Naive B cell (primary cell): ENCODE data around the gene CAPN14. TPM values are rescaled to one million over a fixed set of nuclear protein-coding genes. Genes with fewer than 3 reads are reported as not detected.

ENCODE experiments used
- ATAC-seq, 2 donors: fragments of 150-1000 bp; cut with Tn5 transposase; 2 replicates each; pipeline ENCODE4 v1.10.0; 2021; ENCODE audit warnings: low read depth in 2 of 2, mild to moderate bottlenecking in 2 of 2, moderate library complexity in 2 of 2
- DNase-seq: peaks from one replicate; pipeline ENCODE4 v3.0.0; 2022
- H3K27ac Mint-ChIP-seq, 6 donors: one replicate each; pipeline ENCODE4 v1.8.0; 2020 to 2022; ENCODE audit warnings: mild to moderate bottlenecking in 6 of 6, mixed read lengths in 6 of 6, moderate library complexity in 5 of 6, inconsistent platforms in 2 of 6
- H3K27me3 Mint-ChIP-seq, 3 donors: one replicate each; pipeline ENCODE4 v1.8.0; 2021 to 2022; ENCODE audit warnings: mixed read lengths in 3 of 3, mild to moderate bottlenecking in 1 of 3
- H3K36me3 Mint-ChIP-seq, 2 donors: one replicate each; pipeline ENCODE4 v1.8.0; 2020 to 2022; ENCODE audit warnings: mixed read lengths in 2 of 2, inconsistent platforms in 1 of 2, mild to moderate bottlenecking in 1 of 2
- H3K4me1 Mint-ChIP-seq, 3 donors: one replicate each; pipeline ENCODE4 v1.8.0; 2020 to 2022; ENCODE audit warnings: mixed read lengths in 3 of 3, inconsistent platforms in 1 of 3, mild to moderate bottlenecking in 1 of 3, moderate library complexity in 1 of 3
- H3K4me3 Mint-ChIP-seq, 8 donors: one replicate each; pipeline ENCODE4 v1.8.0; 2020 to 2022; ENCODE audit warnings: mild to moderate bottlenecking in 8 of 8, mixed read lengths in 8 of 8, moderate library complexity in 8 of 8, inconsistent platforms in 2 of 8
- H3K9me3 Mint-ChIP-seq, 7 donors: one replicate each; pipeline ENCODE4 v1.8.0; 2020 to 2022; ENCODE audit warnings: mixed read lengths in 7 of 7, mild to moderate bottlenecking in 5 of 7, inconsistent platforms in 2 of 7, moderate library complexity in 1 of 7
- polyA plus RNA-seq, 6 donors: library from polyadenylated mRNA; unstranded; fragments of 300-500 nt; fragmentation: Illumina TruSeq; gene quantifications; one replicate each; pipeline ENCODE4 v1.2.3, GENCODE V29; 2021; ENCODE audit warnings: low read depth in 6 of 6

CAPN14 gene
- polyA plus RNA-seq, 6 donors from 2014 or later = 0.30 to 1.3 (median 1.1) TPM; not detected in 1

DNA sequence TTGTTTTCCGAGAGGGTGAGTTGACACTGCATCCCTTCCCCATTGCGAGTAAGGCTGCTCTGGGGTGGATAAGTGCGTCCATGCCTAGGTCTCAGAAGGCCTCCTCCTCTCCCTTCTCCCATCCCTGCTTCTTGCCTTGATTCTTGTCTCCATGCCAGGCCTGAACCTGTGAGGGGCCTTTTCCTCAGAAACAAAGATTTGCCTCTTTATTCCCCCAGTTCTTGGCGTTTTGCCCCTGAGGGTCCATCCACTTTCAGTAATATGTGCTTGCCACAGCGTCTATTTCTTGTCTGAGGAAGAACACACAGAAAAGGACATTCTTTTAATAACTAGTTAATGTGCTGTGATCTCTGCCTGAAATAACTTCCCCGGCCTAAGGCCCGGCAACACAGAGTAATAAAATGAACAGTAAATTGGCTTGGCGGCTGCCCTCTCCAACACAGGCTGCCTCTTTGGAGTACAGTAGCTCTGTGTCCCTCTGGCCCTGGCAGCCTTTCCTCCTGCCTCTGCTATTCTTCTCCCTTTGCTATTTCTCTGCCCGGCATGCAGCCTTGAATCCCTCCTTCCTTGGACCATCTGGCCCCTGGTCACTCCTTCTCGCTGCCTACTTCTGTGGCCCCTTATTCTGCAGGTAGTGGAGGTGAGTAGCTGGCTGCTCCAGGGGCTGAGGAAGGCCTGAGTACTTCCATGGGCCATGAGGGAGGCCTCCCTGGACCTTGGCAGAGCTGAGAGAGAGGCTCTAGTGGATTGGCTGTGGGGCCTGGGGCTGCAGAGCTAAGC, 21.0 kb upstream of the CAPN14 start:
- no peaks in the 10 kb centered on the region for H3K36me3 Mint-ChIP-seq
- no peaks in the 10 kb centered on the region for H3K27me3 Mint-ChIP-seq
- H3K27ac Mint-ChIP-seq = peak overlapping the region in 3 of 6 donors; percentile 43 to 88 (median 54)
- H3K4me1 Mint-ChIP-seq = peaks cover 40 to 70% (median 59%) of the 10 kb centered on the region in 3 donors
- no peak for DNase-seq
- no peak for ATAC-seq
- no peaks in the 10 kb centered on the region for H3K9me3 Mint-ChIP-seq
- H3K4me3 Mint-ChIP-seq = peak overlapping the region in 2 of 8 donors; percentile 36 to 40

GRCh38 chr2:31237348-31238017, 20.2 kb upstream of the CAPN14 start:
- Mint-ChIP-seq H3K36me3 (no peaks in the 10 kb centered on the region), H3K4me1 (peaks cover 48 to 77% (median 67%) of the 10 kb centered on the region in 3 donors), H3K9me3 (no peaks in the 10 kb centered on the region), H3K27ac (peak overlapping the region in 2 of 6 donors; percentile 3 to 54), H3K4me3 (no peak overlapping the region), H3K27me3 (no peaks in the 10 kb centered on the region)
- DNase-seq = no peak
- ATAC-seq = no peak

- no peak for DNase-seq
- ATAC-seq = no peak
- Mint-ChIP-seq H3K4me3 (peak overlapping the region in 7 of 8 donors; percentile 24 to 91 (median 56)), H3K4me1 (peaks cover 53 to 69% (median 66%) of the 10 kb centered on the region in 3 donors), H3K9me3 (no peaks in the 10 kb centered on the region), H3K27ac (peak overlapping the region in 3 of 6 donors; percentile 34 to 66 (median 44)), H3K36me3 (no peaks in the 10 kb centered on the region), H3K27me3 (no peaks in the 10 kb centered on the region)
Observed at GRCh38 chr2:31236433-31237205, 19.3 kb upstream of the CAPN14 start.

DNA sequence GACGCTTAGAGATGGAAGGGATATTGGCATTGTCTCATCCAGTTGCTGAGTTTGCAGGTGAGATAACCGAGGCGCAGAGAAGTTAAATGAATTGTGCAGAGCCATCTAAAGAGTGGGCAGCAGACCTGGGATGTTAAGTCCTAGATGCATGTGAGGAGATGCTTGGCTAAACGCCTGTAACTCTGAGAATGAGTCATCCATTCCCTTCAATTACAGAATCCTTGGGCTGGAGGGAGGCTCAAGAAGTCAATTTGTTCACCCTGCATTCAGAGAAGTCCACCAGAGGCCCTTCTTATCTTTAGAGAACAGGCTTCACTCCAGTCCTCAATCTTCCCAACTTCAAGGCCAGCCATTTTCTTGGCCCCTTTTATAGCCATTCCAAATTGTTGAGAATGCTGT, 18.2 kb upstream of the CAPN14 start:
- no peak for DNase-seq
- no peaks in the 10 kb centered on the region for H3K9me3 Mint-ChIP-seq
- H3K36me3 Mint-ChIP-seq = no peaks in the 10 kb centered on the region
- peak overlapping the region; percentile 80 to 95 (median 87) for H3K4me3 Mint-ChIP-seq
- no peak for ATAC-seq
- H3K27ac Mint-ChIP-seq = peak overlapping the region in 4 of 6 donors; percentile 37 to 85 (median 58)
- no peaks in the 10 kb centered on the region for H3K27me3 Mint-ChIP-seq
- H3K4me1 Mint-ChIP-seq = peaks cover 44 to 57% (median 55%) of the 10 kb centered on the region in 3 donors

DNA sequence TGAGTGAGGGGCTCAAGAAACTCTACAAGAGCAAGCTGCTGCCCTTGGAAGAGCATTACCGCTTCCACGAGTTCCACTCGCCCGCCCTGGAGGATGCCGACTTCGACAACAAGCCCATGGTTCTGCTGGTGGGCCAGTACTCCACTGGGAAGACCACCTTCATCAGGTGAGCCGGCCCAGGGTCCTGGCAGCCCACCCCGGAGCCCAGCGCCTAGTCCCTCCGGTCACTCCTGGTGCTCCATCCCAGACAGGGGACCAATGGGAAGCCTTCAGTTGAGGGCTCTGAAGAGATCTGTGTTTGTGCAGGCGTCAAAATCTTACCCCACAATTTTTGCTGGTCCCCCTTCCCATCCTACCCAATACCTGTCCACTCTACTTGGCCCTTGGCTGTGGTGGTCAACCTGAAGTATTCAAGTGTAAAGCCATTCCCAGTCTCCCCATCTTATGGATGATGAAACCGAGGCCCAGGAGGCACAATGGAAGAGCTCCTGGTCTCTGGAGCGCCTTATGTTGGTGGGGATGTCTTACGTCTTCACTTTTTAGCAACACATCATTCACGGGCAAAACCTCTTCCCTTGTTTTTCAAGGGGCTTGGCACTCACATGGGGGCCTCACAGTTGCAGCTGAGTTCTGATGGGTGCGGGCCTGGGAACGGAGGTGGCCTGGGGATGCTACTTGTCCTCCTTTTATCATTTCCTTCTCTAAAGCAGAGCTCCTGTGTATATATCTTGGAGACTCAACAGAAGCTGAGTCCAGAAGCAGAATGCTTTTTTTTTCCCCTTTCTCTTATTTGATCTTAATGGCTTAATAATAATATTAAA, 17.6 kb upstream of the CAPN14 start:
- Mint-ChIP-seq H3K9me3 (no peaks in the 10 kb centered on the region), H3K4me1 (peaks cover 40 to 52% (median 50%) of the 10 kb centered on the region in 3 donors), H3K27ac (peak overlapping the region; percentile 43 to 86 (median 68)), H3K36me3 (no peaks in the 10 kb centered on the region), H3K4me3 (peak overlapping the region; percentile 80 to 95 (median 87)), H3K27me3 (no peaks in the 10 kb centered on the region)
- DNase-seq = no peak
- ATAC-seq = no peak

GRCh38 chr2:31233741-31234682, 16.7 kb upstream of the CAPN14 start, which contains the start of gene EHD3:
EHD3 (plus strand) TSS chr2:31234152; CDS start chr2:31234622, 470 bp downstream.
- Mint-ChIP-seq H3K36me3 (no peaks in the 10 kb centered on the region), H3K27ac (peak within 1 kb of the TSS; percentile 75 to 90 (median 87)), H3K4me1 (peaks cover 40 to 48% (median 47%) of the 10 kb centered on the region in 3 donors), H3K27me3 (no peaks in the 10 kb centered on the region), H3K4me3 (peak within 1 kb of the TSS; percentile 80 to 95 (median 87)), H3K9me3 (no peaks in the 10 kb centered on the region)
- peak; percentile 83 for DNase-seq
- peak; percentile 99 for ATAC-seq

DNA sequence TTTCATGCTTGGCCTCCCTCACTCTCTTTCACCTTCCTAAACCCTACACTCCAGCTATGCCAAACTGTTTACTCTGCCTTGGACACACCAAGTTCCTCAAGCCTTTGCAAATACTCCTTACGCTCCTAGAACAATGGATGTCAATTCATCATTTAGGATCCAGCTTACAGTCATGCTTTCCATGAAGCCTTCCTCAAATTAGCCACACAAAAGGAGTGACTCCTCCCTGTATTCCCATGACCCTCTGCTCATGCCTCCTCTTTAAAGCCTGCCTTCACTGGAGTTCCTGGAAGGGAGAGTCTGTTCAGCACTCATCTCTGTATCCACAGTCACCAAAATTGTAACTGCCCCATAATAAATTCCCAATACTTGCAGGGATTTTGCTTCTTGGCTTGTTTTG, 15.9 kb upstream of the CAPN14 start:
- Mint-ChIP-seq H3K36me3 (no peaks in the 10 kb centered on the region), H3K4me1 (peaks cover 35 to 48% (median 40%) of the 10 kb centered on the region in 3 donors), H3K27ac (peak overlapping the region; percentile 72 to 89 (median 80)), H3K27me3 (no peaks in the 10 kb centered on the region), H3K9me3 (no peaks in the 10 kb centered on the region), H3K4me3 (peak overlapping the region; percentile 80 to 94 (median 85))
- DNase-seq = no peak
- ATAC-seq = no peak

DNA sequence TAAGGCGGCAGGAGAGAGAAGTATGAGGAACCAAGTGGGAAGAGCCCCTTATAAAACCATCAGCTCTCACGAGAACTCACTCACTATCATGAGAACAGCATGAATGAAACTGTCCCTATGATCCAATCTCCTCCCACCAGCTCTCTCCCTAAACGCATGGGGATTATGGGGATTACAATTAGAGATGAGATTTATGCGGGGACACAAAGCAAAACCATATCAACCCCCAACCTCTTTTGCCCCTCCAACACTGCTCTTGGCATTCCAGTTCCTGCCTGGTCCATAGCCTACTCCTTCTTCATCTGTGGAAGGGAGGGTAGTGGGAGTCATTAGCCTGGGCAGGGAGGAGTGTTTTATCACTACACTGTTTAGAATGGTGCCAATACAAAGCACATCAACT, 15.3 kb upstream of the CAPN14 start:
- Mint-ChIP-seq H3K36me3 (no peaks in the 10 kb centered on the region), H3K27ac (peak overlapping the region in 1 of 6 donors; percentile 65), H3K27me3 (no peaks in the 10 kb centered on the region), H3K4me1 (peaks cover 36 to 52% (median 44%) of the 10 kb centered on the region in 3 donors), H3K9me3 (no peaks in the 10 kb centered on the region), H3K4me3 (peak overlapping the region in 2 of 8 donors; percentile 85 to 91)
- DNase-seq = no peak
- ATAC-seq = no peak

DNA sequence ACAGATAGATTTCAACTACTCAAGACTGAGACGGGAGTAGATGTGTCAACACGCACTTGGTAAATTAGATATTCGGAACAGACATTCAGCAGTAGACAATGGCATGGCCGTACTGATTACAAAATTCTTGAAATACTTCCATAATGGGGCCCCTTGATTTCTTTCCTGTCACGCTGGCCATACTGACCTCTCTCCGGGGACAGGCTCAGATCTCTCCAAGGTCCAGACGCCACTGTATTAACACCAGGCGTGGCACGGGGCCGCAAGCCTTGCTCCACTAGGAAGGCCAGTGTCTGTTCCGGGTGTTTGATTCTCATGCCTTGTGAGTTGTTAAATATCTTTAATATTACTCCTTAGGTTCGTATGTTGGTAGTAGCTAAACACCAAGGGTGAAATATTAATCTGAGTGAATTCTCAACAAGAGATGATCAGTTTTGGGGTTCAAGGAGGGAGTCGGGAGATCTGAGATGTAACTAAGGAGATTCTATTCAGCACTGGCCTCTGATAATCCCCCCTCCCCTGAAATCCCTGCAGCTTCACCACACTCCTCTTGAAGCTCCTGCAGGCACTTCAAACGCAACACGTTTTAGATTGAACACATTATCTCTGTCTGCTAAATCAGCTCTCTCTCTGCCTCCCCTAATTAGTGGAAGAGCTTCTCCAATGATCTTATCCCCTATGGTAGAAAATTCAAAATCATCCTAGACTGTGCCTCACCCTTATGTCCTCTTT, 14.4 kb upstream of the CAPN14 start:
- no peaks in the 10 kb centered on the region for H3K27me3 Mint-ChIP-seq
- no peaks in the 10 kb centered on the region for H3K9me3 Mint-ChIP-seq
- H3K27ac Mint-ChIP-seq = peak overlapping the region in 3 of 6 donors; percentile 43 to 65 (median 48)
- ATAC-seq (no peak), DNase-seq (no peak)
- H3K4me3 Mint-ChIP-seq = peak overlapping the region in 1 of 8 donors; percentile 11
- peaks cover 35 to 50% (median 46%) of the 10 kb centered on the region in 3 donors for H3K4me1 Mint-ChIP-seq
- no peaks in the 10 kb centered on the region for H3K36me3 Mint-ChIP-seq

DNA sequence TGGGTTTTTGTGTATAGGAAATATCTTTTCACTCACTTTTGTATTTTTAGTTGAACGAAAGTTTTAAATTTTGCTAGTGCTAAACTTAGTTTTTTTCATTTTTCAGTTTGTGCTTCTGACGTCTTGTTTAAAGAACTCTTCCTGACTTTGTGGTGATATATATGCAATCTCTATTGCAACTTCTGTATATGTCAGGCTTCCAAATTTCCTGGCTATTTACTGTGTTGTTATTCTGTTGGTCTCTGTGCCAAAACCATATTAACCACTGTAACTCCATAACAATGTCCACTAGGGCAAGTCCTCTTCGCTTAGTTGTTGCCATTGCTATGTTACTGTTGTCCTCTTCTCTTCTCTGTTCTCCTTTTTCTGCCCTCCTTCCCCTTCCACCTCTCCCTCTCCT, 13.4 kb upstream of the CAPN14 start:
- Mint-ChIP-seq H3K36me3 (no peaks in the 10 kb centered on the region), H3K27me3 (no peaks in the 10 kb centered on the region), H3K27ac (peak overlapping the region in 1 of 6 donors; percentile 64), H3K4me3 (peak overlapping the region in 1 of 8 donors; percentile 51), H3K4me1 (peaks cover 29 to 40% (median 37%) of the 10 kb centered on the region in 3 donors), H3K9me3 (no peaks in the 10 kb centered on the region)
- DNase-seq = no peak
- ATAC-seq = no peak

DNA sequence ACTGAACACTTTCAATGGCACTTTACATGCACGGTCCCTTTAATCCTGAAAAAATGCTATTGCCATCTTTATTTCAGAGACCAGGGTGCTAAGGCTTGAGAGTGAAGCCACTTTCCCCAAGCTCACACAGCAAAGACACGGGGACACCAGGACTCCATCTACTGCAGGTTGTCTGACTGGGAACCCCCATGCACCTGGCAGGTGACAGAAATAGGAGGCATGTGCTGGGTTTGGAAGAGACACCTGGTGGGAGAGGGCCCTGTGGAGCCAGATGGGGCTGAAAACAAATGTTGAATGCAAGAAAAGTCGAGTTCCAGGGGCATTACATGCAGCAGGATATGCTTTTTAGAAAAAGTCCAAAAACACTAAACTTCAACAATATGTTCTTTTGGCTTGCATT, 11.4 kb upstream of the CAPN14 start:
- DNase-seq = no peak
- H3K4me1 Mint-ChIP-seq = peaks cover 24 to 28% (median 28%) of the 10 kb centered on the region in 3 donors
- H3K4me3 Mint-ChIP-seq = no peak overlapping the region
- no peaks in the 10 kb centered on the region for H3K36me3 Mint-ChIP-seq
- ATAC-seq = no peak
- no peaks in the 10 kb centered on the region for H3K27me3 Mint-ChIP-seq
- H3K27ac Mint-ChIP-seq = no peak overlapping the region
- no peaks in the 10 kb centered on the region for H3K9me3 Mint-ChIP-seq
